ENCODE results near the gene SMARCD3. TPM values are rescaled to one million over a fixed set of nuclear protein-coding genes. Genes with fewer than 3 reads are reported as not detected.

SMARCD3 gene
- total RNA-seq, 1 donor from 2014 or later, result not detected

DNA sequence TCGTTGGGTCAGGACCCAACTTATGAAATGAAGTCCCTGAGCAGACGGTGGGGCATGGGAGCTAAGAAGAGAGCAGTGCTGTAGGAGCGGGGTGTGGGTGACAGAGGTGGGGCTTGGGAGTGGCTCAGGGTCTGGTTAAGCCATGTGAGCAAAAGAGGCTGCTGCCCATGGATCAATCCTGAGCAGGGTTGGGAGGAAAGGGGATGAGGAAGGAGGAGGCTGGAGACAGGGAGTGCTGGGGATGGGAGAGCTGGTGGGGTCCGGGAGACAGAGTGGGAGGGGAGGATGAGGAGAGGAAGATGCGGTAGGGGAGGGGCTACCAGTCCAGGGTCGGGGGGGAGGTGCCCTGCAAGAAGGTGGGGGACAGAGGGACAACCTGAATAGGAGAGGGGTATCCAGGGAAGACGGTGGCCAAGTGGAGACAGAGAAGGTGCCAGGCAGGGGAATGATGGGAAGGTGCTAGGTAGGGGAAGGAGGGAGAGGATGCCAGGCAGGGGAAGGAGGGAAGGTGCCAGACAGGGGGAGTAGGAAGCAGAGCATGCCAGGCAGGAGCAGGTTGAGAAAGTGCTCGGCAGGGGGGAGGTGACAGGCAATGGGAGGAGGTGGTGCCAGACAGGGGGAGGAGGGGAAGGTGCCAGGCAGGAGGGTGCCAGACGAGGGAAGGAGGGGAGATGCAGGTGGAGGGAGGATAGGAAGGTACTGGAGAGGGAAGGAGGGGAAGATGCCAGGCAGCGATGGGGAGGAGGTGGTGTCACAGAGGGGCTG, 27.5 kb upstream of the SMARCD3 start:
- Mint-ChIP-seq H3K4me3 (no peak overlapping the region), H3K36me3 (ENCODE audit: low read depth) (no peaks in the 10 kb centered on the region), H3K4me1 (peaks cover 9% of the 10 kb centered on the region), H3K27ac (no peak overlapping the region), H3K27me3 (peaks cover 40% of the 10 kb centered on the region), H3K9me3 (no peaks in the 10 kb centered on the region)
- TF ChIP-seq, protein P1, sequence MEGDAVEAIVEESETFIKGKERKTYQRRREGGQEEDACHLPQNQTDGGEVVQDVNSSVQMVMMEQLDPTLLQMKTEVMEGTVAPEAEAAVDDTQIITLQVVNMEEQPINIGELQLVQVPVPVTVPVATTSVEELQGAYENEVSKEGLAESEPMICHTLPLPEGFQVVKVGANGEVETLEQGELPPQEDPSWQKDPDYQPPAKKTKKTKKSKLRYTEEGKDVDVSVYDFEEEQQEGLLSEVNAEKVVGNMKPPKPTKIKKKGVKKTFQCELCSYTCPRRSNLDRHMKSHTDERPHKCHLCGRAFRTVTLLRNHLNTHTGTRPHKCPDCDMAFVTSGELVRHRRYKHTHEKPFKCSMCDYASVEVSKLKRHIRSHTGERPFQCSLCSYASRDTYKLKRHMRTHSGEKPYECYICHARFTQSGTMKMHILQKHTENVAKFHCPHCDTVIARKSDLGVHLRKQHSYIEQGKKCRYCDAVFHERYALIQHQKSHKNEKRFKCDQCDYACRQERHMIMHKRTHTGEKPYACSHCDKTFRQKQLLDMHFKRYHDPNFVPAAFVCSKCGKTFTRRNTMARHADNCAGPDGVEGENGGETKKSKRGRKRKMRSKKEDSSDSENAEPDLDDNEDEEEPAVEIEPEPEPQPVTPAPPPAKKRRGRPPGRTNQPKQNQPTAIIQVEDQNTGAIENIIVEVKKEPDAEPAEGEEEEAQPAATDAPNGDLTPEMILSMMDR (IDR thresholded peaks at IDR 0.05), result no peak
- POLR2A ChIA-PET, result no interaction called here
- no peak for ATAC-seq (ENCODE audit: low read depth)
- CTCF ChIA-PET, result no interaction called here
- intact Hi-C loops (cut with micrococcal nuclease), result no loop called here
- DNase-seq, result no peak

DNA sequence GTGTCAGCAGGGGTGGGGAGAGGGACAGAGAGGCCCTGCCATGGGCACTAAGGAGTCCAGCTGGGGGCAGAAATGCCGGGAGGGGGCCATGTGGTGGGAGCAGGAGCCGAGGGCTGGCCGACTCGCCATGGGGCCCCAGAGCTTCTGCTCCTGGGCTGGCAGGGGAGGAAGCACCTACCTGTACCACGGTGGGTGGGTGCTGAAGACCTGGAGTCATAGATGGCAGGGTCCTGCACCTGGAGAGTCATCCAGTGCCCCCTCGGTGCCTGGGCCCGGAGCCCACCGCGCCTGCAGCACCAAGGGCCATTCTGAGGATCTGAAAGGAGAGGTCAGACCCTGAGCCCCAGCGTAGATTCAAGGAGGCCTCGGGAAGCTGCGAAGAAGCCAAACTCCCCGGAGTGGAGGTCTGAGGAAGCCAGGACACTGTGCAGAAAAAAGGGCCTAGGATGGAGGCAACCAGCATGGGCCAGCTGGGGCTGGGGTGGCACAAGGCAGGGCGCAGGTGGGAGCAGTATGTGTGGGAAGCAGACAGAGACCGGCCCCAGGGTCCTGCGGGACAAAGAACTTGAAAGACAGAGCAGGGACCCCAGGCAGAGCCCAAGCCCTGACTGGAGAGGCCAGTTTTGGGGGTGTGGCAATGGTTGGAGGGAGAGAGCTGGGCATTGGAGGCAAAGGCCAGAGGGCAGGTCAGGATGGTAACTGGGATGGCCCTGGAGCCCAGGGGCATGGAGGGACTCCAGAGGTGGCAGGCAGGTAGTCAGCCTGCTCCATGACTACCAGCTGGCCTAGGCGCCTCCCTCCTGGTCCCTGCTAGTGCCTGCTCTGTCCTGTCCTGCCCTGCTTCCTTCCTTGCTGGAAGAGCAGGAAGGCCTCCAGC, 26.7 kb upstream of the SMARCD3 start:
- H3K9me3 Mint-ChIP-seq, result no peaks in the 10 kb centered on the region
- no peak for ATAC-seq (ENCODE audit: low read depth)
- H3K27me3 Mint-ChIP-seq, result peaks cover 35% of the 10 kb centered on the region
- intact Hi-C loops (cut with micrococcal nuclease), result no loop called here
- peak overlapping the region; percentile 44 for H3K4me3 Mint-ChIP-seq
- CTCF ChIA-PET, result no interaction called here
- DNase-seq, result no peak
- peaks cover 9% of the 10 kb centered on the region for H3K4me1 Mint-ChIP-seq
- H3K36me3 Mint-ChIP-seq (ENCODE audit: low read depth), result no peaks in the 10 kb centered on the region
- no peak overlapping the region for H3K27ac Mint-ChIP-seq
- TF ChIP-seq, protein P1 (IDR thresholded peaks at IDR 0.05), result no peak
- POLR2A ChIA-PET, result no interaction called here

DNA sequence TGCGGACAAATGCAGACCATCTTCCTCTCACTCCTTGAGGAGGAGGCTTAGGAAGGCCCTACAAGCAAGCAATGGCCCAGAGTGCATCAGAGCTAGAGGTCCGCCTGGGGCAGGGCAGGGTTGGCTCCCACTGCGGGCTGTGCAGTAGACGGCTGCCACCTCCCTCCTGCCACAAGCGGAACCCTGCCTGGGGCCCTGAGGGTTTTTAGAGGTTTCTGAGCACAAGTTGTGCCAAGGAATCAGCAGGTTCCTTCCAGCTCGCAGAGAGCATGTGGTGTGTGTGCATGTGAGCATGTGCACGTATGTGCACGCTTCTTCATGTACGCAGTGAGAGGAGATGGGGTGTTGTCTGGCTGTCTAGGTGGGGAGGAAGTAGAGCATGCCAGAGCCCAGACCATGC, 25.9 kb upstream of the SMARCD3 start:
- Mint-ChIP-seq H3K27me3 (peaks cover 29% of the 10 kb centered on the region), H3K4me3 (no peak overlapping the region), H3K9me3 (no peaks in the 10 kb centered on the region), H3K36me3 (ENCODE audit: low read depth) (no peaks in the 10 kb centered on the region), H3K27ac (no peak overlapping the region), H3K4me1 (peaks cover 9% of the 10 kb centered on the region)
- no peak for DNase-seq
- ChIA-PET POLR2A (no interaction called here), CTCF (no interaction called here)
- no peak for ATAC-seq (ENCODE audit: low read depth)
- TF ChIP-seq, protein P1 (IDR thresholded peaks at IDR 0.05), result no peak
- intact Hi-C loops (cut with micrococcal nuclease), result no loop called here

DNA sequence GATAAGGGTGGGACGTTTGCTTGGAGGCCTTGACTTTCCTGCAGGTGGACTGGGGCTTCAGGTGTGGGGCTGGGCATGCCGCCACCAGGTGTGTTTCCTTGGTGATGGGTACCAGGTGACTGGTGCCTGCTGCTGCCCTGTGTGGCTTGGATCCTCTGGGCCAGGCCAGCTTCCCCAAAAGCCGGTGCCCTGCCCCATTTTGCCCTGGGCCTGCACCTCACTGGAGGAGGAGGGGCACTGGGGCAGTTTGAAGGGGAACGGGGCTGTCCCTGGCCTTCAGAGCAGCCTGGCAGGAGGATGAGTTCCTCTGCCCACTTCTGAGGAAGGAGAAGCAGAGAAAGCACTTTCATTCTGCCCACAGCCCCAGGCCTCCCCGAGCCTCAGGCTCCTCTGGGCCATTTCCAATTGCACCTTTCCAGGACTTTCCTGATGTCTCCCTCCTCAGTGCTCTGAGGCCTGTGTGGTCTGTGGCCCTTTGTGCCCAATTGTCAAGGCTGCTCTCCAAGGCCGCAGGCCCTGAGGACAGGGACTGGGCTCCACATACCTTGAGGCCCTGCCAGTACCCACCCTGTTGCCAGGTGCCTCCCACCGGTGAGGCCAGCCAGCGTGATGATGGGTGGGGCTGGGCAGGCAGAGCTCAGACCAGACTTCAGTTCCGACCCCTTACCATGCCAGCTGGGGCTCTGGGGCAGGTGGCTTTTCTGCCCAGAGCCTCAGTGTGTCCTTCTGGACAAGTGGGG, 25.3 kb upstream of the SMARCD3 start:
- intact Hi-C loops (cut with micrococcal nuclease), result no loop called here
- Mint-ChIP-seq H3K36me3 (ENCODE audit: low read depth) (no peaks in the 10 kb centered on the region), H3K27ac (no peak overlapping the region), H3K4me1 (peaks cover 9% of the 10 kb centered on the region), H3K9me3 (no peaks in the 10 kb centered on the region), H3K4me3 (no peak overlapping the region), H3K27me3 (peaks cover 24% of the 10 kb centered on the region)
- POLR2A ChIA-PET, result no interaction called here
- DNase-seq, result no peak
- no peak for ATAC-seq (ENCODE audit: low read depth)
- CTCF ChIA-PET, result no interaction called here
- TF ChIP-seq, protein P1 (IDR thresholded peaks at IDR 0.05), result no peak

DNA sequence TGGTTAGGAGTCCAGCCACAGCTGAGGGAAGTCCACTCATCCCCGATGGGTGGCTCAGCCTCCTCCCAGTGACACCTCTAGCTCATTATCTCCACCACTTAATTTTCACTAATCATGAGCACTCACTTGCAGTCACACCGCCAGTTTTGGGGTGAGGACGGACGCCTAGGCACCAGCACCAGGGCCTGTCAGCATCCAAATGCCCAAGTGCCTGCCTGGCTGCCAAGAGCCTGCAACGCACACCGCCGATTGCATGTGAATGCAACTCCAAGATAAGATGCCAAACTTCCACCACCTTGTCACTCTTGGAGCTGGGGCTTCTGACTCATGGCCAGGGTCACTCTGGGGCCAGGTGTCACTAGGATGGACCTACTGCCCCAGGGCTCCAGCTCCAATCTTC, 24.4 kb upstream of the SMARCD3 start:
- peaks cover 19% of the 10 kb centered on the region for H3K27me3 Mint-ChIP-seq
- DNase-seq, result no peak

More for the DNA sequence above, 24.4 kb upstream of the SMARCD3 start:
- peaks cover 9% of the 10 kb centered on the region for H3K4me1 Mint-ChIP-seq
- H3K9me3 Mint-ChIP-seq, result no peaks in the 10 kb centered on the region
- ChIA-PET POLR2A (no interaction called here), CTCF (no interaction called here)
- no peak for ATAC-seq (ENCODE audit: low read depth)
- intact Hi-C loops (cut with micrococcal nuclease), result no loop called here
- H3K27ac Mint-ChIP-seq, result no peak overlapping the region
- TF ChIP-seq, protein P1 (IDR thresholded peaks at IDR 0.05), result no peak
- no peaks in the 10 kb centered on the region for H3K36me3 Mint-ChIP-seq (ENCODE audit: low read depth)
- no peak overlapping the region for H3K4me3 Mint-ChIP-seq
